MCF 10A (cell line): ENCODE measurements around the gene MOK. TPM values are rescaled to one million over a fixed set of nuclear protein-coding genes. Genes with fewer than 3 reads are reported as not detected.

ENCODE experiments used
- BruUV-seq: library from RNA; stranded (reverse); fragments of 400-500 nt; replicated peaks from 2 replicates; lab custom pipeline; 2021; lab: Mats Ljungman, UMichigan
- CTCF ChIA-PET: fragments of 300-600 bp; sonication (Branson Sonifier 250); formaldehyde crosslinking; extraction: SDS; loops from one replicate; lab custom pipeline; 2021; ENCODE audit warnings: antibody characterized with exemption, inconsistent platforms; lab: Yijun Ruan, JAX
- POLR2A ChIA-PET: fragments of 300-600, 350-650 bp; sonication (Branson Sonifier 250); formaldehyde crosslinking; extraction: SDS; loops from one replicate; lab custom pipeline; 2020; ENCODE audit warnings: antibody characterized with exemption, inconsistent platforms; lab: Yijun Ruan, JAX
- DNase-seq: peaks from one replicate; pipeline ENCODE4 v3.0.0-alpha.2; 2018; ENCODE audit not compliant: unreplicated experiment
- H3K27ac Mint-ChIP-seq: one replicate; pipeline ENCODE4 v1.8.0; 2022; ENCODE audit warnings: mild to moderate bottlenecking, low read depth, mixed read lengths; ENCODE audit not compliant: unreplicated experiment
- H3K27me3 Mint-ChIP-seq: one replicate; pipeline ENCODE4 v1.8.0; 2022; ENCODE audit warnings: mixed read lengths; ENCODE audit not compliant: insufficient read depth, unreplicated experiment
- H3K36me3 Mint-ChIP-seq: one replicate; pipeline ENCODE4 v1.8.0; 2022; ENCODE audit warnings: mild to moderate bottlenecking, moderate library complexity, mixed read lengths; ENCODE audit not compliant: insufficient read depth, unreplicated experiment
- H3K4me1 Mint-ChIP-seq: one replicate; pipeline ENCODE4 v1.8.0; 2022; ENCODE audit warnings: mixed read lengths; ENCODE audit not compliant: insufficient read depth, unreplicated experiment
- H3K4me3 Mint-ChIP-seq: one replicate; pipeline ENCODE4 v1.8.0; 2022; ENCODE audit warnings: mild to moderate bottlenecking, moderate library complexity, mixed read lengths; ENCODE audit not compliant: unreplicated experiment
- H3K9me3 Mint-ChIP-seq: one replicate; pipeline ENCODE4 v1.8.0; 2022; ENCODE audit warnings: mixed read lengths; ENCODE audit not compliant: unreplicated experiment
- intact Hi-C: fragments of 100-400 bp; cut with micrococcal nuclease; formaldehyde crosslinking; loops from 2 replicates; pipeline ENCODE4 v1.14.1; 2022
- total RNA-seq: library from RNA; stranded (reverse); gene quantifications from 2 replicates; pipeline ENCODE4 v1.2.3, GENCODE V29; 2022
- TF ChIP-seq, protein P1 (sequence below): fragments of 200-600 bp; IDR thresholded peaks from one replicate; pipeline ENCODE4 v1.8.0; 2022; ENCODE audit warnings: antibody characterized with exemption, mild to moderate bottlenecking; ENCODE audit not compliant: unreplicated experiment

Gene MOK
- total RNA-seq, 1 experiment from 2014 or later: 98.9 TPM

DNA sequence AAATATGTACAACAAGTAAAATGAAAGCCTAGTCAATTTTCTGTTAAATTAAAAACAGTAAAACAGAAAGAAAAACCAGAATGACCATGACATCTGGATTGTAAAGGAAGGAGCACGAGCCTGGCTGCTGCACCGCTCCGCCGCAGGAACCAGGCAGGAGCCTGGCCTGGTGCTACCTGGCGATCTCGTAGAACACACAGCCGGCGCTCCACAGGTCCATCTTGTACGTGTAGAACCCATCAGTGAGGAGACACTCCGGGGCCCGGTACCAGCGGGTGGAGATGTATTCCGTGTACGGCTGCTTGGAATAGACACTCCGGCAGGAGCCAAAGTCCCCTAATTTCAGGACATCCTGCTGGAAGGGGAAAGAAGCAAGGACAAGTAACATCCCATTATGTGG, 54.3 kb downstream of the MOK start:
- CTCF ChIA-PET: no interaction called here

DNA sequence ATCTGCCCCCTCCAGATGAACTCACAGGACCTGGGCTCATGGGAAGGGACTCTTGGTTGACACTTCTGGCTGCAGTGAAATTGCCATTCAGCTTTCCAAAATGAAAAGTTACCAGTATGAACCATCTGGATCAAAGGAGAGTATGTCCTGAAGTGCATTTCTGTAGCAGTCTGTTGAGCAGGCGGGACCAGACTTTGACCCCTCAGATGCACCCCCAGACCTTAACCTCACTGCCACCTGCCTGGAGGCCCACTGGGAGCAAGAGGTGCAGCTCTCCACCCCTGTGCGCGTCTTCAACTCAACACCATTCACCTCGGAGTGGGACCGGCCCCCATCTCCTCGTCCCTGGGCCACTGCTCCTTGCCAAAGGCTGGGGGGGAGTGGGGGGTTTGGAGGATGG, 55.0 kb downstream of the MOK start:
- POLR2A ChIA-PET: interaction anchor here (0.7 kb wide), 1 partner anchor 522 kb away, joined by 3 read pairs; no protein-coding TSS in a partner anchor
- H3K36me3 Mint-ChIP-seq: no peaks in the 10 kb centered on the region
- H3K9me3 Mint-ChIP-seq: no peaks in the 10 kb centered on the region
- no peak overlapping the region for H3K4me3 Mint-ChIP-seq
- CTCF ChIA-PET: no interaction called here
- intact Hi-C loops: no loop called here
- no peak for DNase-seq
- no peak overlapping the region for H3K27ac Mint-ChIP-seq
- TF ChIP-seq, protein P1, sequence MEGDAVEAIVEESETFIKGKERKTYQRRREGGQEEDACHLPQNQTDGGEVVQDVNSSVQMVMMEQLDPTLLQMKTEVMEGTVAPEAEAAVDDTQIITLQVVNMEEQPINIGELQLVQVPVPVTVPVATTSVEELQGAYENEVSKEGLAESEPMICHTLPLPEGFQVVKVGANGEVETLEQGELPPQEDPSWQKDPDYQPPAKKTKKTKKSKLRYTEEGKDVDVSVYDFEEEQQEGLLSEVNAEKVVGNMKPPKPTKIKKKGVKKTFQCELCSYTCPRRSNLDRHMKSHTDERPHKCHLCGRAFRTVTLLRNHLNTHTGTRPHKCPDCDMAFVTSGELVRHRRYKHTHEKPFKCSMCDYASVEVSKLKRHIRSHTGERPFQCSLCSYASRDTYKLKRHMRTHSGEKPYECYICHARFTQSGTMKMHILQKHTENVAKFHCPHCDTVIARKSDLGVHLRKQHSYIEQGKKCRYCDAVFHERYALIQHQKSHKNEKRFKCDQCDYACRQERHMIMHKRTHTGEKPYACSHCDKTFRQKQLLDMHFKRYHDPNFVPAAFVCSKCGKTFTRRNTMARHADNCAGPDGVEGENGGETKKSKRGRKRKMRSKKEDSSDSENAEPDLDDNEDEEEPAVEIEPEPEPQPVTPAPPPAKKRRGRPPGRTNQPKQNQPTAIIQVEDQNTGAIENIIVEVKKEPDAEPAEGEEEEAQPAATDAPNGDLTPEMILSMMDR: no peak
- no peaks in the 10 kb centered on the region for H3K4me1 Mint-ChIP-seq
- H3K27me3 Mint-ChIP-seq: no peaks in the 10 kb centered on the region
- no TSS peak for BruUV-seq

More for the DNA sequence above, 54.3 kb downstream of the MOK start:
- TF ChIP-seq, protein P1: no peak
- Mint-ChIP-seq H3K27me3 (no peaks in the 10 kb centered on the region), H3K9me3 (no peaks in the 10 kb centered on the region), H3K4me1 (no peaks in the 10 kb centered on the region), H3K4me3 (no peak overlapping the region), H3K36me3 (no peaks in the 10 kb centered on the region), H3K27ac (no peak overlapping the region)
- POLR2A ChIA-PET: interaction anchor here (0.7 kb wide), 1 partner anchor 523 kb away, joined by 3 read pairs; no protein-coding TSS in a partner anchor
- BruUV-seq: no TSS peak
- no peak for DNase-seq
- intact Hi-C loops: no loop called here

DNA sequence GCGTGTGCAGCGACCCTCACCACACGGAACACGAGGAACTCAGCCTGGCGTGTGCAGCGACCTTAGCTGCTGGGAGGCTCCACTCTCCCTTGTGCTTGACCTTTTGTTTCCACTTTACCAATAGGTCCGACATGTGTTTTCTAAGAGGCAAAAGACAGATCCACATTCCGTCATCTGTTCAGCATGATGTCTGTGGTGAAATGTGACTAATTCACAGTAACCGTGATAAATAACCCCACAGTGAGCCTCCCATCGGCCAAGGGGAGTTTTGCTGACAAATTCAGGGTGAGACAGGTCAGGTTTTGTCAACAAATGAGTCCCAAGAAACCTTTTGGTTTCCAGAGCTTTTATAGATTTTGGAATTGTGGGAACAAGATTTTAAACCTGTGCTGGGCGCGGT, 55.9 kb downstream of the MOK start:
- no TSS peak for BruUV-seq
- Mint-ChIP-seq H3K36me3 (no peaks in the 10 kb centered on the region), H3K27ac (no peak overlapping the region), H3K4me1 (no peaks in the 10 kb centered on the region), H3K4me3 (no peak overlapping the region), H3K27me3 (no peaks in the 10 kb centered on the region), H3K9me3 (no peaks in the 10 kb centered on the region)
- no peak for DNase-seq
- ChIA-PET CTCF (no interaction called here), POLR2A (no interaction called here)
- TF ChIP-seq, protein P1: no peak
- intact Hi-C loops: no loop called here

DNA sequence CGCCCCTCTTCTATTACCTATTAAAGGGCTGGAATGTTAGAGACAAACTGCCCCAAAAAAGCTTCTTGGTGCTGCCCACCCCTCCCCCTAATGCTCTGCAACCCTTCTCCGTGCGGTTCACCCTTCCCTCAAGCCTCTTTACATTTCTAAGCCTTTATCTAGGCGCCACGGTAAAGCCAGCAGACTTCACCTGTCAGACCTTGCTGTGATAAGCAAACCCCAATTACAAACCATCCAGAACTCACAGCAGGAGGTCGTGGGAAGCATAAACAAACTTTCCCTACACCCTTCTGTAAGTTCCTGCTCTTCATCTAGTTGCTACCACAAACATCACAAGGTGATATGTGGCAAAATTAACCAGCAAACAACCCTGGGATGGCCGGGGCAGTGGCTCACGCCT, 56.8 kb downstream of the MOK start:
- intact Hi-C loops: no loop called here
- no TSS peak for BruUV-seq
- CTCF ChIA-PET: no interaction called here
- POLR2A ChIA-PET: no interaction called here
- DNase-seq: no peak
- Mint-ChIP-seq H3K36me3 (no peaks in the 10 kb centered on the region), H3K27ac (no peak overlapping the region), H3K9me3 (no peaks in the 10 kb centered on the region), H3K4me1 (no peaks in the 10 kb centered on the region), H3K27me3 (no peaks in the 10 kb centered on the region), H3K4me3 (no peak overlapping the region)
- TF ChIP-seq, protein P1: no peak
